HEK293 (cell line): Measurements from ENCODE around the gene TTC23L.

ENCODE experiments used
- CTCF ChIA-PET: fragments of 350-600 bp; formaldehyde crosslinking; extraction: SDS; loops from one replicate; lab custom pipeline; 2021; ENCODE audit warnings: antibody characterized with exemption; lab: Yijun Ruan, JAX
- POLR2A ChIA-PET: fragments of 300-600 bp; formaldehyde crosslinking; extraction: SDS; loops from one replicate; lab custom pipeline; 2020; ENCODE audit warnings: antibody characterized with exemption, inconsistent platforms; lab: Yijun Ruan, JAX
- H3K27ac ChIP-seq: fragments of 200-500 bp; sonication (Bioruptor generic); 2 replicates; pipeline ENCODE4 v1.5.1; 2014; ENCODE audit warnings: low read depth, low read length, control low read depth, inconsistent platforms; ENCODE audit errors: extremely low read depth
- H3K36me3 ChIP-seq, 2 experiments: fragments of 200-500 bp in 1 of 2; sonication (Bioruptor generic) in 1 of 2; 1 replicate in 1 of 2; 2 replicates in 1 of 2; pipeline ENCODE4 v1.5.1; 2014 to 2017; ENCODE audit warnings: inconsistent platforms in 2 of 2, low read length in 2 of 2; ENCODE audit not compliant: control insufficient read depth in 2 of 2, insufficient read depth in 1 of 2
- H3K4me1 ChIP-seq: fragments of 200-500 bp; sonication (Bioruptor generic); 2 replicates; pipeline ENCODE4 v1.5.1; 2014; ENCODE audit warnings: mild to moderate bottlenecking, low read length, inconsistent platforms; ENCODE audit not compliant: control insufficient read depth, insufficient read depth
- H3K4me3 ChIP-seq: 2 replicates; pipeline ENCODE4 v1.5.1; 2011; ENCODE audit warnings: low read depth, mild to moderate bottlenecking, control low read depth, low read length, moderate library complexity
- H3K9me3 ChIP-seq: fragments of 200-500 bp; sonication (Bioruptor generic); 2 replicates; pipeline ENCODE4 v1.5.1; 2014; ENCODE audit warnings: low read depth, low read length, inconsistent platforms; ENCODE audit not compliant: control insufficient read depth, insufficient read depth
- CTCF ChIP-seq: fragments of 450-650 bp; formaldehyde crosslinking; IDR thresholded peaks from 2 replicates; pipeline ENCODE4 v1.5.1; 2016; ENCODE audit warnings: missing biosample characterization, missing genetic modification characterization
- FEZF1 ChIP-seq: fragments of 450-650 bp; formaldehyde crosslinking; IDR thresholded peaks from 2 replicates; pipeline ENCODE4 v1.5.1; 2016; ENCODE audit warnings: missing biosample characterization, missing genetic modification characterization
- HOXA7 ChIP-seq: sonication (generic); formaldehyde crosslinking; IDR thresholded peaks from 2 replicates; pipeline ENCODE4 v1.8.1; 2022; ENCODE audit warnings: missing genetic modification reagents, borderline replicate concordance
- HOXD13 ChIP-seq: sonication (generic); formaldehyde crosslinking; IDR thresholded peaks from 2 replicates; pipeline ENCODE4 v1.8.0; 2022; ENCODE audit warnings: missing genetic modification reagents, borderline replicate concordance
- INSM2 ChIP-seq: fragments of 450-650 bp; formaldehyde crosslinking; IDR thresholded peaks from 2 replicates; pipeline ENCODE4 v1.5.1; 2016; ENCODE audit warnings: missing biosample characterization, missing genetic modification characterization
- MYNN ChIP-seq: fragments of 450-650 bp; formaldehyde crosslinking; IDR thresholded peaks from 2 replicates; pipeline ENCODE4 v1.5.1; 2016; ENCODE audit warnings: missing biosample characterization, missing genetic modification characterization, borderline replicate concordance
- PRDM2 ChIP-seq: fragments of 450-650 bp; formaldehyde crosslinking; IDR thresholded peaks from 2 replicates; pipeline ENCODE4 v1.5.1; 2016; ENCODE audit warnings: missing biosample characterization, missing genetic modification characterization, borderline replicate concordance
- RBAK ChIP-seq: fragments of 450-650 bp; formaldehyde crosslinking; IDR thresholded peaks from 2 replicates; pipeline ENCODE4 v1.5.1; 2016; ENCODE audit warnings: missing biosample characterization, missing genetic modification characterization
- SCRT1 ChIP-seq: fragments of 450-650 bp; formaldehyde crosslinking; IDR thresholded peaks from 2 replicates; pipeline ENCODE4 v1.5.1; 2016; ENCODE audit warnings: missing biosample characterization, missing genetic modification characterization, borderline replicate concordance
- ZBTB26 ChIP-seq: fragments of 450-650 bp; formaldehyde crosslinking; optimal IDR thresholded peaks from 2 replicates; pipeline ENCODE3; 2016; ENCODE audit warnings: missing biosample characterization, mild to moderate bottlenecking, missing genetic modification characterization
- ZNF146 ChIP-seq: fragments of 450-650 bp; formaldehyde crosslinking; IDR thresholded peaks from 2 replicates; pipeline ENCODE4 v1.5.1; 2016; ENCODE audit warnings: missing biosample characterization, missing genetic modification characterization
- ZNF174 ChIP-seq: fragments of 450-650 bp; formaldehyde crosslinking; IDR thresholded peaks from 2 replicates; pipeline ENCODE4 v1.5.0; 2017; ENCODE audit warnings: missing biosample characterization, mild to moderate bottlenecking, missing genetic modification characterization
- ZNF184 ChIP-seq: fragments of 450-650 bp; IDR thresholded peaks from 2 replicates; pipeline ENCODE4 v1.5.1; 2018; ENCODE audit warnings: missing biosample characterization, mild to moderate bottlenecking, missing genetic modification characterization
- ZNF202 ChIP-seq: fragments of 450-650 bp; formaldehyde crosslinking; IDR thresholded peaks from 2 replicates; pipeline ENCODE4 v1.5.1; 2016; ENCODE audit warnings: missing biosample characterization, missing genetic modification characterization, borderline replicate concordance
- ZNF26 ChIP-seq: fragments of 450-650 bp; formaldehyde crosslinking; IDR thresholded peaks from 2 replicates; pipeline ENCODE4 v1.5.1; 2016; ENCODE audit warnings: missing biosample characterization, missing genetic modification characterization
- ZNF335 ChIP-seq: fragments of 450-650 bp; formaldehyde crosslinking; conservative IDR thresholded peaks from 2 replicates; pipeline ENCODE4 v1.5.1; 2016; ENCODE audit warnings: missing biosample characterization, missing genetic modification characterization
- ZNF350 ChIP-seq: fragments of 450-650 bp; formaldehyde crosslinking; IDR thresholded peaks from 2 replicates; pipeline ENCODE4 v1.5.0; 2017; ENCODE audit warnings: missing biosample characterization, mild to moderate bottlenecking, missing genetic modification characterization
- ZNF561 ChIP-seq: fragments of 450-650 bp; IDR thresholded peaks from 2 replicates; pipeline ENCODE4 v1.5.1; 2018; ENCODE audit warnings: missing biosample characterization, missing genetic modification characterization, borderline replicate concordance
- ZNF571 ChIP-seq: fragments of 450-650 bp; formaldehyde crosslinking; IDR thresholded peaks from 2 replicates; pipeline ENCODE4 v1.5.0; 2017; ENCODE audit warnings: missing biosample characterization, missing genetic modification characterization
- ZNF747 ChIP-seq: fragments of 450-650 bp; formaldehyde crosslinking; IDR thresholded peaks from 2 replicates; pipeline ENCODE4 v1.5.1; 2016; ENCODE audit warnings: missing biosample characterization, missing genetic modification characterization
- ZNF843 ChIP-seq: fragments of 450-650 bp; formaldehyde crosslinking; IDR thresholded peaks from 2 replicates; pipeline ENCODE4 v1.5.1; 2016; ENCODE audit warnings: missing biosample characterization, missing genetic modification characterization
- ZSCAN16 ChIP-seq: fragments of 450-650 bp; formaldehyde crosslinking; IDR thresholded peaks from 2 replicates; pipeline ENCODE4 v1.5.1; 2016; ENCODE audit warnings: missing biosample characterization, missing genetic modification characterization

The TTC23L gene

GRCh38 chr5:34868791-34869190 lies 29.8 kb downstream of the TTC23L start:
- H3K36me3 ChIP-seq, result no peaks in the 10 kb centered on the region
- CTCF ChIA-PET, result interaction anchor here (0.7 to 1.5 kb wide), 3 partner anchors 20 to 134 kb away, joined by 3 to 4 read pairs (median 3); no protein-coding TSS in a partner anchor
- POLR2A ChIA-PET, result interaction anchor here (2.0 kb wide), 1 partner anchor 30 kb away, joined by 6 read pairs; the partner anchor contains the start of gene TTC23L
- H3K9me3 ChIP-seq, result no peaks in the 10 kb centered on the region
- H3K4me1 ChIP-seq, result peaks cover 7% of the 10 kb centered on the region; the same call in 1 of the 2 replicates
- no peak for TF ChIP-seq MYNN (tag by site-specific recombination)
- no peak for TF ChIP-seq ZNF843
- no peak for TF ChIP-seq RBAK
- no peak for TF ChIP-seq ZBTB26 (tag by site-specific recombination)
- TF ChIP-seq, all 188 proteins: peak for 0
- Histone ChIP-seq H3K27ac (no peak overlapping the region), H3K4me3 (no peak overlapping the region)

GRCh38 chr5:34869256-34869655 lies 30.3 kb downstream of the TTC23L start:
- Histone ChIP-seq H3K36me3 (no peaks in the 10 kb centered on the region), H3K9me3 (no peaks in the 10 kb centered on the region), H3K4me1 (peaks cover 7% of the 10 kb centered on the region; the same call in 1 of the 2 replicates), H3K4me3 (no peak overlapping the region), H3K27ac (no peak overlapping the region)
- ChIA-PET CTCF (interaction anchor here (1.5 kb wide), 2 partner anchors 20 to 30 kb away, joined by 3 to 4 read pairs; no protein-coding TSS in a partner anchor), POLR2A (interaction anchor here (0.6 to 2.0 kb wide), 2 partner anchors 10 to 30 kb away, joined by 3 to 6 read pairs; partner anchors contain the start of gene TTC23L)
- TF ChIP-seq ZNF26 (tag by site-specific recombination), result no peak
- TF ChIP-seq ZNF571 (tag by site-specific recombination), result no peak
- no peak for TF ChIP-seq HOXA7 (CRISPR knock-in tag)
- no peak for TF ChIP-seq CTCF (tag by site-specific recombination)
- TF ChIP-seq HOXD13 (CRISPR knock-in tag), result no peak
- TF ChIP-seq ZNF335 (tag by site-specific recombination), result no peak
- TF ChIP-seq ZNF350 (tag by site-specific recombination), result no peak
- no peak for TF ChIP-seq ZNF146 (tag by site-specific recombination)
- no peak for TF ChIP-seq INSM2
- TF ChIP-seq ZNF184 (tag by site-specific recombination), result no peak
- no peak for TF ChIP-seq ZSCAN16 (tag by site-specific recombination)
- no peak for TF ChIP-seq ZNF747 (tag by site-specific recombination)
- TF ChIP-seq ZNF561, result no peak
- TF ChIP-seq PRDM2 (tag by site-specific recombination), result no peak
- TF ChIP-seq ZNF202 (tag by site-specific recombination), result no peak
- TF ChIP-seq FEZF1, result no peak
- TF ChIP-seq SCRT1 (tag by site-specific recombination), result no peak
- no peak for TF ChIP-seq ZNF174
